A673 (cell line): ENCODE data around the gene PDXP. TPM values are rescaled to one million over a fixed set of nuclear protein-coding genes. Genes with fewer than 3 reads are reported as not detected.

Experiments used
- BruUV-seq: library from RNA; stranded (reverse); fragments of 400-500 nt; replicated peaks from 2 replicates; lab custom pipeline; 2021; lab: Mats Ljungman, UMichigan
- CTCF ChIA-PET: fragments of 300-600 bp; sonication (Branson Sonifier 250); formaldehyde crosslinking; loops from one replicate; lab custom pipeline; 2022; ENCODE audit warnings: antibody characterized with exemption; lab: Charles Lee
- POLR2A ChIA-PET: fragments of 300-600 bp; sonication (Branson Sonifier 250); formaldehyde crosslinking; loops from one replicate; lab custom pipeline; 2022; ENCODE audit warnings: antibody characterized with exemption; ENCODE audit not compliant: low non-redundant PET; lab: Charles Lee
- DNase-seq: peaks from one replicate; pipeline ENCODE4 v3.0.0-alpha.2; 2015; ENCODE audit warnings: low spot score
- H3K27ac ChIP-seq: fragments of 200-600 bp; sonication (generic); 2 replicates; pipeline ENCODE4 v1.5.1; 2016; ENCODE audit warnings: mixed run types, low read depth, mild to moderate bottlenecking, mixed read lengths, antibody characterized with exemption, low read length; ENCODE audit not compliant: poor library complexity, severe bottlenecking
- H3K27me3 ChIP-seq: fragments of 200-600 bp; sonication (generic); replicated peaks from 2 replicates; pipeline ENCODE4 v1.6.1; 2017; ENCODE audit warnings: mixed run types, low read depth, mild to moderate bottlenecking, mixed read lengths, antibody characterized with exemption, low read length; ENCODE audit not compliant: insufficient read depth, poor library complexity
- H3K36me3 ChIP-seq: fragments of 200-600 bp; sonication (generic); 2 replicates; pipeline ENCODE4 v1.6.1; 2016; ENCODE audit warnings: mixed run types, mild to moderate bottlenecking, mixed read lengths, antibody characterized with exemption, low read length; ENCODE audit not compliant: insufficient read depth, poor library complexity, severe bottlenecking
- H3K4me1 ChIP-seq: fragments of 200-600 bp; sonication (generic); 2 replicates; pipeline ENCODE4 v1.6.1; 2017; ENCODE audit warnings: mixed run types, mild to moderate bottlenecking, mixed read lengths, antibody characterized with exemption, low read length; ENCODE audit not compliant: insufficient read depth, poor library complexity, severe bottlenecking
- H3K4me3 ChIP-seq: fragments of 200-600 bp; sonication (generic); 2 replicates; pipeline ENCODE4 v1.5.1; 2016; ENCODE audit warnings: low read depth, mixed run types, mild to moderate bottlenecking, mixed read lengths, low read length; ENCODE audit not compliant: poor library complexity, severe bottlenecking
- H3K9me3 ChIP-seq: fragments of 200-600 bp; sonication (generic); 2 replicates; pipeline ENCODE4 v1.6.1; 2016; ENCODE audit warnings: mixed run types, low read depth, mild to moderate bottlenecking, mixed read lengths, antibody characterized with exemption, low read length; ENCODE audit not compliant: poor library complexity, severe bottlenecking
- EZH2 ChIP-seq: fragments of 200-600 bp; sonication (generic); IDR thresholded peaks from 2 replicates; pipeline ENCODE4 v1.6.1; 2017; ENCODE audit warnings: borderline replicate concordance, low read depth, mild to moderate bottlenecking, mixed read lengths, antibody characterized with exemption, low read length; ENCODE audit not compliant: poor library complexity, severe bottlenecking
- intact Hi-C: fragments of 100-400 bp; cut with micrococcal nuclease; formaldehyde crosslinking; loops from one replicate; pipeline ENCODE4 v1.10.0; 2022; ENCODE audit not compliant: unreplicated experiment
- total RNA-seq: library from RNA; stranded (reverse); gene quantifications from 2 replicates; pipeline ENCODE4 v1.2.3, GENCODE V29; 2021
- TF ChIP-seq, protein P1 (sequence below): fragments of 300-800, 200-600 bp; sonication (generic); conservative IDR thresholded peaks from 2 replicates; pipeline ENCODE4 v1.5.1; 2017; ENCODE audit warnings: low read depth, mild to moderate bottlenecking, antibody characterized with exemption, low read length, moderate library complexity, mixed read lengths

Gene PDXP
- total RNA-seq, 1 experiment from 2014 or later = 63.5 TPM

DNA sequence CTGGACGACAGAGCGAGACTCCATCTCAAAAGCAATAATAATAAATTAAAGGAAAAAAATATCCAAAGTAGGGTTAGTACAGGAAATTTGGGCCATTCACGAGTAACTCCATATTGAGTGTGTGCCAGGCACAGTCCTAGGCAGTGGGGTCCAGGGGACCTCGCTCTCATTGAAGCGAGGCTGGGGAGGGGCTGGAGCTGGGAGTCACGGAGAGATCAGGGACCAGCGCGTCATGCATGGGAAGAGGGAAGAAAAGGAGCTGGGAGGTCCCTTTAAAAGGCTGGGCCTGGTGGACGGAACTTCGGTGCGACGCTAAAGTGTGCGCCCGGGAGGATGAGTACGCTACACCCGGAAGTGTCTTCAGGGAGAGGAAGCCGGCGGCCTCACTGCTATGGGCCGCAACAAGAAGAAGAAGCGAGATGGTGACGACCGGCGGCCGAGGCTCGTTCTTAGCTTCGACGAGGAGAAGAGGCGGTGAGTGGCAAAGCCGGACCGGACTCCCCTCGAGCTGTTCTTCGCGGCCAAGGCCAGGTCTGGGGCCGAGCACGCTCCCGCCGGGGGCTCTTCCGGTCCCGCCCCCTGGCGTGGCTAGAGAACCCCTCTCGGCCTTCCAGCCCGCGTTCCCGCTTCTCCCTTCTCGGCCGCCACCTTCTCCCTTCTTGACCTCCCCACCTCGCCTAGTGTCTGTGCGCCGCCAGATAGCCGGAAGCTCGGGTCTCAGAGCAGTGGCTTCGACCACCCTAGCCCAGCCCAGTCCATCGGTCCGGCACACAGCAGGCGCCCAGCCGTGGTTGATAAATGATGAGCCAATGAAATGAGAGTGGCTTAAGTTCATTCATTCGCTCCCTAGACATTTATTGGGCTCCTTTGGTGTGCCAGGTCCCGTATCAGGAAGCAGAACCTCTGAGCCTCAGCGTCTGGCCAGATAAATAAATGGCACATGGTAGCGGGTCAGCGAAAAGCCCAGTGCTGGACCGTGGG is 27.8 kb downstream of the PDXP start, which contains the start of gene NOL12:
Gene NOL12, plus strand, starts transcription at position 342 of the 981 bp plus-strand sequence. Its CDS starts 50 bp downstream, at position 392.
- H3K27ac ChIP-seq = peak within 1 kb of the TSS; percentile 89
- no peaks in the 10 kb centered on the region for H3K27me3 ChIP-seq
- peaks cover 21% of the 10 kb centered on the region for H3K36me3 ChIP-seq
- ChIA-PET POLR2A (no interaction called here), CTCF (interaction anchor here (0.6 to 2.1 kb wide), 3 partner anchors 44 to 94 kb away, joined by 3 to 6 read pairs (median 4); no protein-coding TSS in a partner anchor)
- H3K4me1 ChIP-seq = peaks cover 7% of the 10 kb centered on the region
- no peaks in the 10 kb centered on the region for H3K9me3 ChIP-seq
- intact Hi-C loops = no loop called here
- no peak for TF ChIP-seq EZH2
- TF ChIP-seq, protein P1, sequence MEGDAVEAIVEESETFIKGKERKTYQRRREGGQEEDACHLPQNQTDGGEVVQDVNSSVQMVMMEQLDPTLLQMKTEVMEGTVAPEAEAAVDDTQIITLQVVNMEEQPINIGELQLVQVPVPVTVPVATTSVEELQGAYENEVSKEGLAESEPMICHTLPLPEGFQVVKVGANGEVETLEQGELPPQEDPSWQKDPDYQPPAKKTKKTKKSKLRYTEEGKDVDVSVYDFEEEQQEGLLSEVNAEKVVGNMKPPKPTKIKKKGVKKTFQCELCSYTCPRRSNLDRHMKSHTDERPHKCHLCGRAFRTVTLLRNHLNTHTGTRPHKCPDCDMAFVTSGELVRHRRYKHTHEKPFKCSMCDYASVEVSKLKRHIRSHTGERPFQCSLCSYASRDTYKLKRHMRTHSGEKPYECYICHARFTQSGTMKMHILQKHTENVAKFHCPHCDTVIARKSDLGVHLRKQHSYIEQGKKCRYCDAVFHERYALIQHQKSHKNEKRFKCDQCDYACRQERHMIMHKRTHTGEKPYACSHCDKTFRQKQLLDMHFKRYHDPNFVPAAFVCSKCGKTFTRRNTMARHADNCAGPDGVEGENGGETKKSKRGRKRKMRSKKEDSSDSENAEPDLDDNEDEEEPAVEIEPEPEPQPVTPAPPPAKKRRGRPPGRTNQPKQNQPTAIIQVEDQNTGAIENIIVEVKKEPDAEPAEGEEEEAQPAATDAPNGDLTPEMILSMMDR = no peak
- BruUV-seq = TSS peak; percentile 64
- peak within 1 kb of the TSS; percentile 92 for H3K4me3 ChIP-seq
- peak; percentile 93 for DNase-seq

DNA sequence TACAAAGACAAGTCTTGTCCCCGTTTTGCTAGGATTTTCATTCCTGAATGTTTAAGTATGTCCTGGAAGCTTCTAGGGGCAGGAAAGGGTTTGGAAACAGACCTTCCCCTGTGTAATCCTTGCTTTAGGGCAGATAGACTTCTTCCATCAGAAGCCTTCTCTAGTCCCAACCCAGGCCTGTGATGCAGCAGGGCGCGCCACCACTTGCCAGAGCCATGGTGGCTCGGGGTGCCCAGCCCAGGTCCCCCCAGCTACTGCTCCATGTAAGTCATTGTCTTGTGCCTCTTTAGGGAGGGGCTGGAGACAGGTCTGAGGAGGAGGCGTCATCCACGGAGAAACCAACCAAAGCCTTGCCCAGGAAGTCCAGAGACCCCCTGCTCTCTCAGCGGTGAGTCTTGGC is 31.9 kb downstream of the PDXP start:
- BruUV-seq = no TSS peak
- no peak overlapping the region for H3K27ac ChIP-seq
- peaks cover 7% of the 10 kb centered on the region for H3K4me1 ChIP-seq
- DNase-seq = no peak
- H3K36me3 ChIP-seq = peaks cover 26% of the 10 kb centered on the region
- ChIA-PET POLR2A (no interaction called here), CTCF (no interaction called here)
- no peaks in the 10 kb centered on the region for H3K27me3 ChIP-seq
- H3K4me3 ChIP-seq = no peak overlapping the region
- intact Hi-C loops = no loop called here
- TF ChIP-seq EZH2 = no peak
- TF ChIP-seq, protein P1 = no peak
- H3K9me3 ChIP-seq = no peaks in the 10 kb centered on the region

DNA sequence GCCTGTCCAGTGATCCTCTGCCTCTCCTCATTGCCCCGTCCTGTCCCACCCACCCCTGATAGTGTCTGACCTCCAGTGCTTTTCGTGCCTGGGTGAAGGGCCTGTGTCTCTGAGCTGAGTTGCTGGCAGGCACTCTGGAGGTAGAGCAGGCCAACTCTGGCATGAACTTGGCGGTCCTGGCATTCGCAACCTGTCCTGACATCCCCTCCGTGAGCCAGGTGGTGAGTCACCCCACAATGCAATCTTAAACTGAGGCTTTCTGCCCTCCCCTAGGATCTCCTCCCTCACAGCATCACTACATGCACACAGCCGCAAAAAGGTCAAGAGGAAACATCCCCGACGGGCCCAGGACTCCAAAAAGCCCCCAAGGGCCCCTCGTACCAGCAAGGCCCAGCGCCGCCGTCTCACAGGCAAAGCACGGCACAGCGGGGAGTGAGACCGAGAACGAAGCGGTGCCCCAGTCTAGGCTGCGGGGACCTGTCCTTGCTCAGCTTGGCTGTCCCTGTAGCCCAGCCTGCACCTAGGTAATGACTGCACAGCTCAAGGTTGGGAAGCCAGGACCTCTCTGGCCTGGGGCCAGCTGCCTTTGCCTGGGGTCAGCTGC is 32.5 kb downstream of the PDXP start:
- Histone ChIP-seq H3K4me1 (peaks cover 7% of the 10 kb centered on the region), H3K9me3 (no peaks in the 10 kb centered on the region), H3K27ac (no peak overlapping the region), H3K4me3 (no peak overlapping the region), H3K27me3 (no peaks in the 10 kb centered on the region), H3K36me3 (peaks cover 26% of the 10 kb centered on the region)
- TF ChIP-seq, protein P1 = no peak
- no peak for TF ChIP-seq EZH2
- BruUV-seq = no TSS peak
- no peak for DNase-seq
- intact Hi-C loops = no loop called here
- CTCF ChIA-PET = no interaction called here
- POLR2A ChIA-PET = no interaction called here
